ENCODE measurements around the gene PTPRQ. TPM values are rescaled to one million over a fixed set of nuclear protein-coding genes. Genes with fewer than 3 reads are reported as not detected.

PTPRQ gene
- total RNA-seq, 1 donor from 2014 or later = 0.77 TPM

- DNase-seq = no peak
- intact Hi-C loops (cut with micrococcal nuclease) = no loop called here
- ATAC-seq = no peak
These were observed 246.1 kb downstream of the PTPRQ start for GRCh38 chr12:80690090-80690489.

DNA sequence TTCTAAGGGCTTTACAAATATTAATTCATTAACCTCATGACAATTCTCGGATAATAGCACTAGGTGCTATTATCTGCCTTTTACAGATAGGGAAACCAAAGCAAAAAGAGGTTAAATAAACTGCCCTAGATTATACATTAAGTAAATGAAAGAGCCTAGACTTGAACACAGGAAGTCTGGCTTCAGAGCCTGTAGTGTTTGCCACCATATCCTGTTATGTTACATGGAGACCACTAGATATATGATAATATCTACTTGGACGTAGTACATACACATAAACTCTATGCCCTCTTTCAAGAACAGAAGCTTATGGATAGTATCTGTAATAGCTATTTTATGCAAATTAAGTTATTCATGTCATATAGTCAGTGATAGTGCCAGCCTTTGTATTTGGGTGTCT lies 246.5 kb downstream of the PTPRQ start:
- DNase-seq (no peak), ATAC-seq (no peak)
- intact Hi-C loops (cut with micrococcal nuclease) = no loop called here

GRCh38 chr12:80692114-80692513 lies 248.1 kb downstream of the PTPRQ start:
- ATAC-seq (no peak), DNase-seq (no peak)
- intact Hi-C loops (cut with micrococcal nuclease) = no loop called here

- intact Hi-C loops (cut with micrococcal nuclease) = no loop called here
- DNase-seq (no peak), ATAC-seq (no peak)
These were observed 253.3 kb downstream of the PTPRQ start for GRCh38 chr12:80697270-80697887.

- no peak for DNase-seq
- intact Hi-C loops (cut with micrococcal nuclease) = no loop called here
- no peak for ATAC-seq
These were observed 254.2 kb downstream of the PTPRQ start for GRCh38 chr12:80698256-80698655.

DNA sequence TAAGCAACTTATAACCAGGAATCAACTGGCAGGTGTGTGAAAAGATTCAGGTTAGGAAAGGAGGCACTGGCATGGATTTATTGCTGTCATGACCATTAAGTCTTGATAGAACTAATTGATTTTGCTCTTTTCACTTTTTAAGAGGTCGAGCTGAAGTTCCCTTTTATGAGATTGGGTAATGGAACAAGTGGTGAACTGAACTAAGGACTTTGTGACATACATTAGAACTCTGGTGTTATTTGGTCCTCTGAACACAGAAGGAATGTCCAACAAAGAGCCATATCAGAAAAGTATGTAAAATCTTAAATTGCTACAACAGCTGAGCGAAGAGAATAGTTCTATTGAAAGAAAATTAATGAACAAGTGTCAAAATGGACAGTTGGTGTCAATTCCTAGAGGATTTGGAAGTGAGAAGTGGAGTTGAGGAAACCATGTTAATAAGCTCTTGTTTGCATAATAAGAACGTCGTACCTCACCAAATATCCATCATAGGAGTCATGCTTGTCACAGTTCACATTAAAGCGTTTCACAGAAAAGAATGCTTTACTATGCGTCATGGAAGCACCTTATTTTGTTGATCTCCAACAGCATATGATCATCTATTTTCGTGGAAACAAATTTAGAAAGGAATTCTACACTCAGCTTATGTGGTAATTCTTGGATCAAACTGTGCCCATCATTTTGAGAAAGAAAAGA lies 255.0 kb downstream of the PTPRQ start:
- intact Hi-C loops (cut with micrococcal nuclease) = no loop called here
- DNase-seq (no peak), ATAC-seq (no peak)

DNA sequence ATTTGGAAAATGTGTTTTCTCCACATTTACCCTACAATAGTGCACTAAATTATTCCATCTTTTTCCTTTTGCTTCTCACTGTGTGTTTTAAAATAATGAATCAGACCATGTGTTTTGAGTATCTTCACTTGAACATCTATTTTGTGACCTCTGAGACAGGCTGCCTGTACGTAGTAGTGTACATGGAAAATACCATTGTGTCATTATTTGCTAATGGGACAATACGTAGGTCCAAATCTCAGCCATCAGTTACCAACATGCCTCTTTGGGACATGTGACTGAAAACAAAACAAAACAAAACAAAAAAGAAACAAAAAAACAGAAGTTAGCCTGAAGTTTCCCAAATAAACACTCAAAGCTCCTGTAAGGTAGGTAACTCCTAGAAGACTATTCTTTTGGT lies 256.3 kb downstream of the PTPRQ start:
- intact Hi-C loops (cut with micrococcal nuclease) = no loop called here
- DNase-seq (no peak), ATAC-seq (no peak)

- DNase-seq (no peak), ATAC-seq (no peak)
- intact Hi-C loops (cut with micrococcal nuclease) = no loop called here
These were observed 257.4 kb downstream of the PTPRQ start for GRCh38 chr12:80701388-80701787.

GRCh38 chr12:80702889-80703805 lies 259.1 kb downstream of the PTPRQ start:
- DNase-seq = no peak
- ATAC-seq = peak; percentile 93
- intact Hi-C loops (cut with micrococcal nuclease) = no loop called here

DNA sequence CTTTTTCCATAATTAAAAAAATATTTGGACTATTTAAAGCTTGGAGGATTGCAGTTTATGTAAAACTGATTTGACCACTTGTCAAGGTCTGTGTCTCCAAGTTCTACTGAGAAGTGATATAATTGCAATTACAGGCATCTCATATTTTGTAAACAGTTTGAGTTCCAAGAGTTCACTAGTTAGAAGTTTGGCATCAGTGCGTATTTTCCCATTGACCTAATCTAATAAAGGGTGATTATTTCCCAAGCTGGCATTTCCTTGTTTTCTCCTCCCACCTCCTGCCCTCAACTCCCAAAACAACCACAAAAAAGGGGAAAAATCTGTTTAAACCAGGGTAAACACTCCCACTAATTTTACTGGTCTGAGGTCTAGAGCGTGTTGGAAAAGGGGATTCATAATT lies 260.4 kb downstream of the PTPRQ start:
- DNase-seq (no peak), ATAC-seq (no peak)
- intact Hi-C loops (cut with micrococcal nuclease) = no loop called here

DNA sequence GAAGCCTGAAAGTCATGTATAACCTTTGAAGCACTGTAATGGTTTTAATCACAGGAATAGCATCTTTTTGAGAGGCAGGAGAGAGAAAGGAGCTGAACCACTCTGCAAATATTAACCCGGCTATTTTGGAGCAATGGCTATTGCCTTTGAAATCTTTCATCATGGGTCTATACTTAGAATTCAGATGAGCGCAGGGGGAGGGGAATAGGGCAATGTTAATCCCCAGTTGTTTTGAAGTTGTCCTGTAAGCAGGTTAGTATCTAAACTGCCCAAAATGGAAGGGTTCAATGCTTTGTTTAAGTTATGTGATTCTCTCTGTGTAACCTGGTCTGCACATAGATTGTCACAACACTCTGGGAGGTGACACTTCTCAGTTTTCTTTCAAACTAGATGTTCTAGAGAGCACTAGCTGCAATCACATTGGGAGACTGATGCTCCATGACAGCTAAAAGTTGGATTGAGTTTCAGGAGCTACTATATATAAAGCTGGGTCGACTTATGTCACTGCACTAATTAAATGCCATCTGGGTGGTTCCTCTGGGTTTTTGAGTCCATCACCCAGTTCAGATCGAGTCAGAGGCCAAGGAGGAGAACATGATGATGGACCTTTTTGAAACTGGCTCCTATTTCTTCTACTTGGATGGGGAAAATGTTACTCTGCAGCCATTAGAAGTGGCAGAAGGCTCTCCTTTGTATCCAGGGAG lies 263.2 kb downstream of the PTPRQ start, which contains the start of gene MYF6:
MYF6 (plus strand) TSS at position 509 of the 704 bp plus-strand sequence; CDS start at position 595, 86 bp downstream.
- no peak for DNase-seq
- intact Hi-C loops (cut with micrococcal nuclease) = no loop called here
- ATAC-seq = no peak

DNA sequence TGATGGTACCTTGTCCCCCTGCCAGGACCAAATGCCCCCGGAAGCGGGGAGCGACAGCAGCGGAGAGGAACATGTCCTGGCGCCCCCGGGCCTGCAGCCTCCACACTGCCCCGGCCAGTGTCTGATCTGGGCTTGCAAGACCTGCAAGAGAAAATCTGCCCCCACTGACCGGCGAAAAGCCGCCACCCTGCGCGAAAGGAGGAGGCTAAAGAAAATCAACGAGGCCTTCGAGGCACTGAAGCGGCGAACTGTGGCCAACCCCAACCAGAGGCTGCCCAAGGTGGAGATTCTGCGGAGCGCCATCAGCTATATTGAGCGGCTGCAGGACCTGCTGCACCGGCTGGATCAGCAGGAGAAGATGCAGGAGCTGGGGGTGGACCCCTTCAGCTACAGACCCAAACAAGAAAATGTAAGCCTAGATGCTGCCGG lies 263.8 kb downstream of the PTPRQ start:
- DNase-seq = no peak
- intact Hi-C loops (cut with micrococcal nuclease) = no loop called here
- ATAC-seq = no peak

- DNase-seq (peak; percentile 23), ATAC-seq (no peak)
- intact Hi-C loops (cut with micrococcal nuclease) = no loop called here
These were observed 264.4 kb downstream of the PTPRQ start for GRCh38 chr12:80708259-80708974.

DNA sequence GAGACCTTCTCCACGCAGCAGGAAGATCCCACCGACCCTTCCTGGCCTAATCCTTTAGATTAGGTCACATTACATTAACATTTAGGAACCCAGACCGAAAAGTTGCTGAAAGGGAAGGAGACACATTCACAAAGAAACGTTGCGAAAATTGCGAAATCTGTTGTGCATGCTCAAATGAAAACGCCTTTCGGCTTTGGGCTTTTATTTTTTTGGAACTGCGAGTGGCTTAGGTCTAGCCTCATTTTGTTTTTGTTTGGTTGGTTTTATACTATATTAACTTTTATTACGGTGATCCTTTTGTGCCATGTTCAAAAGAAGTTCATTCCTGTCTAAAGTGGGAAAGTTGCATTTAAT lies 264.9 kb downstream of the PTPRQ start:
- ATAC-seq (no peak), DNase-seq (no peak)
- intact Hi-C loops (cut with micrococcal nuclease) = no loop called here

GRCh38 chr12:80709811-80710726 lies 266.0 kb downstream of the PTPRQ start:
- DNase-seq (no peak), ATAC-seq (no peak)
- intact Hi-C loops (cut with micrococcal nuclease) = no loop called here

- DNase-seq = no peak
- intact Hi-C loops (cut with micrococcal nuclease) = no loop called here
- ATAC-seq = no peak
These were observed 266.9 kb downstream of the PTPRQ start for GRCh38 chr12:80710727-80711449.

- DNase-seq (no peak), ATAC-seq (no peak)
- intact Hi-C loops (cut with micrococcal nuclease) = no loop called here
These were observed 267.8 kb downstream of the PTPRQ start for GRCh38 chr12:80711866-80712265.

All from left ventricle myocardium superior (tissue), 1 donor.